Duodenal mucosa (tissue), 2 donors: Measurements from ENCODE around the gene TTLL7.
"Not testable (repeated sequence)": the region's sequence is repeated elsewhere in the genome, so short reads cannot be mapped to it uniquely, and the experiment has no call there.

ENCODE experiments used
- H3K27ac ChIP-seq: one replicate; pipeline ENCODE4 v1.7.0; 2013; ENCODE audit warnings: low read depth, low read length
- H3K27me3 ChIP-seq, 2 donors: one replicate each; pipeline ENCODE4 v1.7.0; 2013; ENCODE audit warnings: low read length in 2 of 2, control low read depth in 1 of 2; ENCODE audit not compliant: insufficient read depth in 2 of 2, control insufficient read depth in 1 of 2
- H3K36me3 ChIP-seq, 2 donors: one replicate each; pipeline ENCODE4 v1.7.0; 2013; ENCODE audit warnings: low read length in 2 of 2, control low read depth in 1 of 2; ENCODE audit not compliant: insufficient read depth in 2 of 2, control insufficient read depth in 1 of 2
- H3K4me1 ChIP-seq, 2 donors: one replicate each; pipeline ENCODE4 v1.7.0; 2013; ENCODE audit warnings: low read length in 2 of 2, control low read depth in 1 of 2; ENCODE audit not compliant: insufficient read depth in 2 of 2, control insufficient read depth in 1 of 2
- H3K4me3 ChIP-seq, 2 donors: one replicate each; pipeline ENCODE4 v1.7.0; 2013; ENCODE audit warnings: low read length in 2 of 2, low read depth in 1 of 2
- H3K9ac ChIP-seq, 2 donors: one replicate each; pipeline ENCODE4 v1.7.0; 2013; ENCODE audit warnings: low read length in 2 of 2, low read depth in 1 of 2
- H3K9me3 ChIP-seq, 2 donors: one replicate each; pipeline ENCODE4 v1.7.0; 2013; ENCODE audit warnings: low read length in 2 of 2, control low read depth in 1 of 2; ENCODE audit not compliant: control insufficient read depth in 1 of 2

TTLL7 gene

GRCh38 chr1:83919872-83920271 is 79.1 kb downstream of the TTLL7 start:
- no peak overlapping the region for H3K27ac ChIP-seq
- no peaks in the 10 kb centered on the region for H3K27me3 ChIP-seq
- H3K4me3 ChIP-seq: no peak overlapping the region
- H3K4me1 ChIP-seq: no peaks in the 10 kb centered on the region
- H3K9me3 ChIP-seq: no peaks in the 10 kb centered on the region
- H3K36me3 ChIP-seq: no peaks in the 10 kb centered on the region
- H3K9ac ChIP-seq: no peak overlapping the region

- no peaks in the 10 kb centered on the region for H3K27me3 ChIP-seq
- H3K27ac ChIP-seq: no peak overlapping the region
- no peaks in the 10 kb centered on the region for H3K9me3 ChIP-seq
- no peaks in the 10 kb centered on the region for H3K4me1 ChIP-seq
- H3K9ac ChIP-seq: no peak overlapping the region
- H3K36me3 ChIP-seq: no peaks in the 10 kb centered on the region
- no peak overlapping the region for H3K4me3 ChIP-seq
Measured at GRCh38 chr1:83918688-83919285, 80.1 kb downstream of the TTLL7 start.

DNA sequence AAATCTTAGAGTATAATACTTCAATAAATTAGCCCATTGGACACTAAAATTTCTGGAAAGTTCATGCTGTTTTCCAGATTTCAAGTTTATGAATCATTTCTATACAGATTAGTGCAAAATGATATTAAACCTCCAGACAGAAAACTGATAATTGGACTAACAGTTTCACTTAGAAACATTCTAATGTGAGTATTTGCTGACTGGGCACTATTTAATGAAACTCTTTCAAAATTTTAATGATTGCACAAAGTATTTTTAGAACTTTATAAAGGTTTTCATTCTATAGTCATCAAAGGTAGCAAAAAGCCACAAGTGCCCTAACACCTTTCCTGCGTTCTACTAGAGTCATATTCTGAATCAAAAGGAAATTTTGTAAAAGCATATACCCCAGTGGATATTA is 81.0 kb downstream of the TTLL7 start:
- Histone ChIP-seq H3K4me1 (no peaks in the 10 kb centered on the region), H3K4me3 (no peak overlapping the region), H3K9ac (no peak overlapping the region), H3K9me3 (no peaks in the 10 kb centered on the region), H3K27ac (no peak overlapping the region), H3K27me3 (no peaks in the 10 kb centered on the region), H3K36me3 (no peaks in the 10 kb centered on the region)

GRCh38 chr1:83916094-83916493 is 82.8 kb downstream of the TTLL7 start:
- H3K9me3 ChIP-seq, H3K27ac ChIP-seq, H3K4me3 ChIP-seq, H3K27me3 ChIP-seq, H3K9ac ChIP-seq, H3K4me1 ChIP-seq, H3K36me3 ChIP-seq: not testable (repeated sequence)

DNA sequence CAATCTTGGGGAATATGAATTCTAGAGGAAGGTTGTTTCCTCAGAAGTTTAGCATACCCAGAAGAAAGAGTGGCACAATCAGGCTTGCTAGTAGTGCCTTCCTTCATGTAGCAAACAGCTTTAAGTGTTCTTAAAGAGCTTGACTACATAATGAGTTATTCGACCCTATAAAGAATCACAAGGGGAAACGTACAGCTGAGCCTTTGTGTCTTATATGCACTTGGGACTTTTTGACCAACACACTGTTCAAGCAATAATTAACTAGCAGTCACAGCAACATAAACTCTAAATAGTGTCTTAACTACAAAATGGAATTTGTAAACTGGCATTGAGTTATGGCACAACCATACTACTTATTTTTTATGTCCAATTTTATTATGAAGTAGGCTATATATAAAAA is 86.1 kb downstream of the TTLL7 start:
- no peak overlapping the region for H3K9ac ChIP-seq
- no peaks in the 10 kb centered on the region for H3K27me3 ChIP-seq
- H3K36me3 ChIP-seq: no peaks in the 10 kb centered on the region
- H3K9me3 ChIP-seq: no peaks in the 10 kb centered on the region
- H3K27ac ChIP-seq: no peak overlapping the region
- no peaks in the 10 kb centered on the region for H3K4me1 ChIP-seq
- H3K4me3 ChIP-seq: no peak overlapping the region

- no peak overlapping the region for H3K9ac ChIP-seq
- H3K4me1 ChIP-seq: no peaks in the 10 kb centered on the region
- no peaks in the 10 kb centered on the region for H3K36me3 ChIP-seq
- H3K9me3 ChIP-seq: no peaks in the 10 kb centered on the region
- H3K27ac ChIP-seq: no peak overlapping the region
- H3K27me3 ChIP-seq: peaks cover 0 to 2% of the 10 kb centered on the region in 2 donors
- no peak overlapping the region for H3K4me3 ChIP-seq
Measured at GRCh38 chr1:83910461-83910860, 88.5 kb downstream of the TTLL7 start.

- Histone ChIP-seq H3K9ac (no peak overlapping the region), H3K9me3 (no peaks in the 10 kb centered on the region), H3K27ac (no peak overlapping the region), H3K27me3 (peaks cover 0 to 2% of the 10 kb centered on the region in 2 donors), H3K4me3 (no peak overlapping the region), H3K4me1 (no peaks in the 10 kb centered on the region), H3K36me3 (no peaks in the 10 kb centered on the region)
Measured at GRCh38 chr1:83909687-83910086, 89.2 kb downstream of the TTLL7 start.

DNA sequence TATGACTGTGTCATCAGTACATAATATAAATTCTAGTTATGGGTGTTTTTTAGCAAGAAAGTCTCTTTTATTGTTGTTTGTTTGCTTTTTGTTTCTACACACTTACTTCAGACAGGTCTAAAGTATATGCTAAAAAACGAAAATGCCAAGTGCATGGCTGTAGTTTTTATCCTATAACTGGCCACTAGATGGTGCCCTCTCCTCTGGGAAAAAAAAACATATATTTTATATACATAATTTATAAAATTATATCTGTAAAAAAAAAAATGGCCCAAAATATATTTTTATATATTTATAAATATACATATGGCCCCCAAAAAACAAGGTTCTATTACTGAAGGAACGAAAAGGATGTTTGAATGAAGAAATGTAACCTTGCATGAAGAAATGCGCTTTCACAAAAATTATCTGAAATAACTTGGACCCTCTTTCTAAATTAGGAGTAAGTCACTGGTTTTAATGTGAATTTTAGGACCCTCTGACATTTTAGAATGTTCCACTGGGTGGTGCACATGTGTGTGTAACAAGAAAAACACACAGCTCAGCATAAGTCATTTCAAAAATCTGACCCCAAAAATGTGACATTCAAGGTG is 93.5 kb downstream of the TTLL7 start:
- Histone ChIP-seq H3K4me3 (no peak overlapping the region), H3K27ac (no peak overlapping the region), H3K27me3 (peaks cover 0 to 2% of the 10 kb centered on the region in 2 donors), H3K36me3 (no peaks in the 10 kb centered on the region), H3K9me3 (no peaks in the 10 kb centered on the region), H3K4me1 (no peaks in the 10 kb centered on the region), H3K9ac (no peak overlapping the region)

DNA sequence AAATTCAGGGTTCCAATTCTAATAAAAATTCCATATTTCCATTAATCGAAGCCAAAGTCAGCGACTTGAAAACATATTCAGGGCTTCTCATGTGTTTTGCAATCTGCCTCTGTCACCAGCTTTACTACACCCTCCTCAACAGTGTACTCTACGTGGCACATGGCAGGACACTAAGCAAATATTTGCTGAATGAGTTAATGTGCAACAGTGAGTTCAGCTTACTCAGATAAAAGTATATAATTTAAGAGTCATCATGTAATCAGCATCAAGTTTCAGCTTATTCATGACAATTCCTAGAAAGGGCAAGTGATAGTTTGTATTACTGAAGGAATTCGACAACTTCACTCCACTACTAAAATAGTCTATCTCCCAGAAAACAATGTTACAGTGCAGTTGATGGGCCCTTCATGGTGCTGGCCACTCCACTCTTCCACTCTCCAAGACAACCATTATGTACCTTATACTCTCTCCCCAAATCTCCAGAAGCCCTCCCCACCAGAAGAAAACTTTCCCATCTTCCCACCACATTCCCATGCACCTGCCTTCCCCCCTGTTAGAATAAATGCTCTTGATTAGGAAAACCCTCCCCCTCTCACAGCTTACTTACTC is 97.3 kb downstream of the TTLL7 start:
- H3K27me3 ChIP-seq: no peaks in the 10 kb centered on the region
- H3K9ac ChIP-seq: no peak overlapping the region
- no peaks in the 10 kb centered on the region for H3K9me3 ChIP-seq
- H3K4me1 ChIP-seq: no peaks in the 10 kb centered on the region
- no peak overlapping the region for H3K4me3 ChIP-seq
- no peak overlapping the region for H3K27ac ChIP-seq
- no peaks in the 10 kb centered on the region for H3K36me3 ChIP-seq

- H3K27ac ChIP-seq: no peak overlapping the region
- no peaks in the 10 kb centered on the region for H3K9me3 ChIP-seq
- no peak overlapping the region for H3K4me3 ChIP-seq
- no peaks in the 10 kb centered on the region for H3K27me3 ChIP-seq
- no peak overlapping the region for H3K9ac ChIP-seq
- no peaks in the 10 kb centered on the region for H3K4me1 ChIP-seq
- no peaks in the 10 kb centered on the region for H3K36me3 ChIP-seq
Measured at GRCh38 chr1:83900524-83900923, 98.4 kb downstream of the TTLL7 start.
